Neuronal stem cell (in vitro differentiated cells): ENCODE data around the gene PLCL1.

Experiments
- DNase-seq: peaks from one replicate; pipeline ENCODE4 v3.0.0-alpha.2; 2013; ENCODE audit warnings: low spot score
- H2AFZ ChIP-seq: one replicate; pipeline ENCODE4 v1.6.1; 2013; ENCODE audit warnings: mild to moderate bottlenecking, low read length, inconsistent platforms
- H2AK5ac ChIP-seq: 2 replicates; pipeline ENCODE4 v1.6.1; 2013; ENCODE audit warnings: low read depth, mild to moderate bottlenecking, inconsistent platforms, low read length, moderate library complexity, mixed read lengths
- H2BK120ac ChIP-seq: 2 replicates; pipeline ENCODE4 v1.6.1; 2013; ENCODE audit warnings: low read depth, mild to moderate bottlenecking, inconsistent platforms, low read length, moderate library complexity, mixed read lengths
- H2BK12ac ChIP-seq: one replicate; pipeline ENCODE4 v1.6.1; 2013; ENCODE audit warnings: low read length, inconsistent platforms
- H2BK15ac ChIP-seq: 2 replicates; pipeline ENCODE4 v1.6.1; 2013; ENCODE audit warnings: mild to moderate bottlenecking, low read length, inconsistent platforms, mixed read lengths
- H2BK5ac ChIP-seq: one replicate; pipeline ENCODE4 v1.6.1; 2013; ENCODE audit warnings: inconsistent platforms, mild to moderate bottlenecking, low read length, moderate library complexity
- H3K14ac ChIP-seq: one replicate; pipeline ENCODE4 v1.6.1; 2013; ENCODE audit warnings: low read length, inconsistent platforms
- H3K18ac ChIP-seq: 2 replicates; pipeline ENCODE4 v1.6.1; 2013; ENCODE audit warnings: low read length, inconsistent platforms
- H3K23ac ChIP-seq: 2 replicates; pipeline ENCODE4 v1.6.1; 2013; ENCODE audit warnings: low read depth, mild to moderate bottlenecking, mixed read lengths, low read length, inconsistent platforms; ENCODE audit not compliant: poor library complexity
- H3K27ac ChIP-seq: replicated peaks from 3 replicates; pipeline ENCODE4 v1.5.1; 2013; ENCODE audit warnings: low read length, inconsistent platforms
- H3K27me3 ChIP-seq, 3 experiments: 2 replicates each; pipeline ENCODE4 v1.6.1; 2013; ENCODE audit warnings: low read length in 3 of 3, mild to moderate bottlenecking in 2 of 3, inconsistent platforms in 1 of 3, low read depth in 1 of 3, mixed read lengths in 1 of 3, moderate library complexity in 1 of 3; ENCODE audit not compliant: control insufficient read depth in 3 of 3, insufficient read depth in 3 of 3
- H3K36me3 ChIP-seq, 2 donors: replicated peaks in 1 of 2; 2 replicates each; pipeline ENCODE4 v1.6.1; 2013; ENCODE audit warnings: low read length in 2 of 2; ENCODE audit not compliant: control insufficient read depth in 2 of 2, insufficient read depth in 2 of 2
- H3K4ac ChIP-seq: 2 replicates; pipeline ENCODE4 v1.6.1; 2013; ENCODE audit warnings: inconsistent platforms, mild to moderate bottlenecking, low read length, moderate library complexity
- H3K4me1 ChIP-seq, 2 donors: 1 replicate in 1 of 2; 2 replicates in 1 of 2; pipeline ENCODE4 v1.6.1; 2013; ENCODE audit warnings: low read length in 2 of 2, low read depth in 1 of 2; ENCODE audit not compliant: control insufficient read depth in 2 of 2, insufficient read depth in 1 of 2
- H3K4me2 ChIP-seq: one replicate; pipeline ENCODE4 v1.6.1; 2013; ENCODE audit warnings: mild to moderate bottlenecking, low read length, inconsistent platforms; ENCODE audit not compliant: insufficient read depth, poor library complexity, severe bottlenecking
- H3K4me3 ChIP-seq, 2 donors: 2 replicates each; pipeline ENCODE4 v1.5.1; 2013; ENCODE audit warnings: low read length in 2 of 2, mild to moderate bottlenecking in 2 of 2, inconsistent platforms in 1 of 2, moderate library complexity in 1 of 2
- H3K79me1 ChIP-seq: one replicate; pipeline ENCODE4 v1.6.1; 2013; ENCODE audit warnings: low read depth, mild to moderate bottlenecking, inconsistent platforms, low read length, moderate library complexity
- H3K9ac ChIP-seq: one replicate; pipeline ENCODE4 v1.6.1; 2013; ENCODE audit warnings: mild to moderate bottlenecking, low read depth, low read length, inconsistent platforms; ENCODE audit not compliant: poor library complexity
- H3K9me3 ChIP-seq, 2 donors: replicated peaks in 1 of 2; 2 replicates each; pipeline versions ENCODE3 to v1.6.1; 2013; ENCODE audit warnings: low read length in 2 of 2, mild to moderate bottlenecking in 2 of 2, inconsistent platforms in 1 of 2, low read depth in 1 of 2, mixed read lengths in 1 of 2, moderate library complexity in 1 of 2; ENCODE audit not compliant: control insufficient read depth in 2 of 2, insufficient read depth in 1 of 2
- H4K8ac ChIP-seq: one replicate; pipeline ENCODE4 v1.6.1; 2013; ENCODE audit warnings: low read depth, mild to moderate bottlenecking, inconsistent platforms, low read length, moderate library complexity
- H4K91ac ChIP-seq: one replicate; pipeline ENCODE4 v1.6.1; 2013; ENCODE audit warnings: low read length, low read depth, mild to moderate bottlenecking, inconsistent platforms; ENCODE audit not compliant: poor library complexity
- WGBS, 2 donors: extraction: QIAGEN DNeasy Blood & Tissue Kit; methylation state at CpG; one replicate each; pipeline ENCODE4 v1.1.7; 2013; ENCODE audit warnings: missing lambda C conversion rate in 2 of 2, mixed read lengths in 1 of 2; ENCODE audit not compliant: insufficient read length in 2 of 2, insufficient replicate concordance in 1 of 2; ENCODE audit errors: extremely low coverage in 2 of 2; 5-methylcytosine and 5-hydroxymethylcytosine counted together

Gene PLCL1

GRCh38 chr2:197908156-197908555 is 103.8 kb downstream of the PLCL1 start:
- Histone ChIP-seq H3K18ac (no peak overlapping the region), H2BK5ac (no peak overlapping the region), H2BK15ac (no peak overlapping the region), H3K9ac (no peak overlapping the region), H3K36me3 (no peaks in the 10 kb centered on the region), H3K4ac (no peak overlapping the region), H3K4me3 (no peak overlapping the region), H4K8ac (no peak overlapping the region), H3K79me1 (no peaks in the 10 kb centered on the region), H3K4me2 (no peak overlapping the region), H2AK5ac (no peak overlapping the region), H2BK120ac (no peak overlapping the region), H3K23ac (no peak overlapping the region), H2AFZ (no peak overlapping the region), H3K9me3 (no peaks in the 10 kb centered on the region), H3K27me3 (no peaks in the 10 kb centered on the region), H4K91ac (no peak overlapping the region), H3K27ac (no peak overlapping the region), H3K14ac (no peak overlapping the region), H3K4me1 (no peaks in the 10 kb centered on the region), H2BK12ac (no peak overlapping the region)
- DNase-seq: no peak
- WGBS, 2 donors: no CpG with 5 or more reads among the region's 3 CpGs

GRCh38 chr2:197908990-197909776 is 104.8 kb downstream of the PLCL1 start:
- no peaks in the 10 kb centered on the region for H3K4me1 ChIP-seq
- H2BK15ac ChIP-seq: no peak overlapping the region
- no peak overlapping the region for H3K18ac ChIP-seq
- H3K23ac ChIP-seq: no peak overlapping the region
- H2BK120ac ChIP-seq: no peak overlapping the region
- no peaks in the 10 kb centered on the region for H3K9me3 ChIP-seq
- H3K14ac ChIP-seq: no peak overlapping the region
- no peak overlapping the region for H2BK12ac ChIP-seq
- no peaks in the 10 kb centered on the region for H3K36me3 ChIP-seq
- H2AK5ac ChIP-seq: no peak overlapping the region
- no peak overlapping the region for H4K8ac ChIP-seq
- H3K9ac ChIP-seq: no peak overlapping the region
- H3K27me3 ChIP-seq: no peaks in the 10 kb centered on the region
- H3K79me1 ChIP-seq: no peaks in the 10 kb centered on the region
- no peak overlapping the region for H2AFZ ChIP-seq
- H3K4me3 ChIP-seq: no peak overlapping the region
- WGBS, 2 donors: no CpG with 5 or more reads among the region's 8 CpGs
- no peak overlapping the region for H4K91ac ChIP-seq
- no peak overlapping the region for H3K27ac ChIP-seq
- no peak overlapping the region for H2BK5ac ChIP-seq
- DNase-seq: no peak
- no peak overlapping the region for H3K4me2 ChIP-seq
- H3K4ac ChIP-seq: no peak overlapping the region

- Histone ChIP-seq H3K18ac (no peak overlapping the region), H3K14ac (no peak overlapping the region), H3K27me3 (peaks cover 0 to 5% (median 0%) of the 10 kb centered on the region in 3 experiments), H2BK12ac (no peak overlapping the region), H2AFZ (no peak overlapping the region), H3K4me1 (no peaks in the 10 kb centered on the region), H4K8ac (no peak overlapping the region), H3K4me3 (no peak overlapping the region), H3K9me3 (no peaks in the 10 kb centered on the region), H2BK5ac (no peak overlapping the region), H4K91ac (no peak overlapping the region), H2BK120ac (no peak overlapping the region), H3K4ac (no peak overlapping the region), H2AK5ac (no peak overlapping the region), H3K9ac (no peak overlapping the region), H3K79me1 (no peaks in the 10 kb centered on the region), H3K27ac (no peak overlapping the region), H2BK15ac (no peak overlapping the region), H3K36me3 (no peaks in the 10 kb centered on the region), H3K23ac (no peak overlapping the region), H3K4me2 (no peak overlapping the region)
- WGBS, 2 donors: no CpG with 5 or more reads among the region's 3 CpGs
- no peak for DNase-seq
These were observed 107.3 kb downstream of the PLCL1 start for GRCh38 chr2:197911667-197912066.

GRCh38 chr2:197913084-197913483 is 108.7 kb downstream of the PLCL1 start:
- H3K4ac ChIP-seq: no peak overlapping the region
- no peak overlapping the region for H3K14ac ChIP-seq
- no peaks in the 10 kb centered on the region for H3K36me3 ChIP-seq
- H3K27ac ChIP-seq: no peak overlapping the region
- no peak overlapping the region for H2BK5ac ChIP-seq
- H3K4me1 ChIP-seq: no peaks in the 10 kb centered on the region
- no peak overlapping the region for H2BK15ac ChIP-seq
- H3K18ac ChIP-seq: no peak overlapping the region
- H2BK12ac ChIP-seq: no peak overlapping the region
- no peak overlapping the region for H3K4me3 ChIP-seq
- H3K9me3 ChIP-seq: no peaks in the 10 kb centered on the region
- WGBS, 2 donors: no CpG with 5 or more reads among the region's 3 CpGs
- no peak overlapping the region for H3K23ac ChIP-seq
- no peaks in the 10 kb centered on the region for H3K79me1 ChIP-seq
- H2AK5ac ChIP-seq: no peak overlapping the region
- H3K27me3 ChIP-seq: peaks cover 0 to 5% (median 0%) of the 10 kb centered on the region in 3 experiments
- H3K4me2 ChIP-seq: no peak overlapping the region
- no peak overlapping the region for H2BK120ac ChIP-seq
- H4K91ac ChIP-seq: no peak overlapping the region
- H4K8ac ChIP-seq: no peak overlapping the region
- H3K9ac ChIP-seq: no peak overlapping the region
- H2AFZ ChIP-seq: no peak overlapping the region
- DNase-seq: no peak
